Ishikawa (cell line): Measurements from ENCODE around the gene RASD2.

Experiments
- CEBPB ChIP-seq: IDR thresholded peaks from 2 replicates; pipeline ENCODE4 v1.6.1; 2012
- CREB1 ChIP-seq: IDR thresholded peaks from 2 replicates; pipeline ENCODE4 v1.6.1; 2012; ENCODE audit warnings: low read depth
- EGR1 ChIP-seq: IDR thresholded peaks from 2 replicates; pipeline ENCODE4 v1.6.1; 2012
- EP300 ChIP-seq: IDR thresholded peaks from 2 replicates; pipeline ENCODE4 v1.6.1; 2012; ENCODE audit warnings: borderline replicate concordance
- FOXM1 ChIP-seq: IDR thresholded peaks from 2 replicates; pipeline ENCODE4 v1.6.1; 2012; ENCODE audit warnings: low read depth, borderline replicate concordance
- MAX ChIP-seq: IDR thresholded peaks from 2 replicates; pipeline ENCODE4 v1.6.1; 2012
- NFIC ChIP-seq: IDR thresholded peaks from 2 replicates; pipeline ENCODE4 v1.6.1; 2012
- TAF1 ChIP-seq: IDR thresholded peaks from 2 replicates; pipeline ENCODE4 v1.6.1; 2012; ENCODE audit warnings: low read depth, mild to moderate bottlenecking
- TCF12 ChIP-seq: IDR thresholded peaks from 2 replicates; pipeline ENCODE4 v1.6.1; 2012; ENCODE audit warnings: low read depth
- YY1 ChIP-seq: IDR thresholded peaks from 2 replicates; pipeline ENCODE4 v1.6.1; 2012; ENCODE audit warnings: low read depth

GRCh38 chr22:35564975-35565867 lies 24.6 kb downstream of the RASD2 start:
- TF ChIP-seq CREB1 (no peak), TAF1 (no peak), EGR1 (no peak), CEBPB (no peak), MAX (no peak), FOXM1 (no peak), NFIC (no peak), YY1 (no peak), TCF12 (no peak), EP300 (no peak)
